Ovary (tissue), 3 donors: ENCODE measurements around the gene ZC3H7A.

Source experiments
- CTCF ChIP-seq, 3 donors: fragments of 450-650 bp in 2 of 3; fragments of 200-600 bp in 1 of 3; IDR thresholded peaks; one replicate each; pipeline versions ENCODE4 v1.5.1 to v1.8.0; 2016 to 2022; ENCODE audit warnings: antibody characterized with exemption in 3 of 3, mild to moderate bottlenecking in 1 of 3
- POLR2A ChIP-seq: fragments of 450-650 bp; IDR thresholded peaks from one replicate; pipeline ENCODE4 v1.6.1; 2017; ENCODE audit warnings: antibody characterized with exemption, mild to moderate bottlenecking, moderate library complexity
- donor health status: DM: no; HTN: no; CAD: no.

GRCh38 chr16:11843861-11844260, 46.8 kb upstream of the ZC3H7A start:
- TF ChIP-seq CTCF (IDR thresholded peaks at IDR 0.05) (no peak), POLR2A (no peak)
